Kidney epithelial cell (primary cell): ENCODE data around the gene GGACT. TPM values are rescaled to one million over a fixed set of nuclear protein-coding genes. Genes with fewer than 3 reads are reported as not detected.
"Not testable (repeated sequence)": the region's sequence is repeated elsewhere in the genome, so short reads cannot be mapped to it uniquely, and the experiment has no call there.

ENCODE experiments used
- DNase-seq: peaks from one replicate; pipeline ENCODE4 v3.0.0-alpha.2; 2010; ENCODE audit warnings: low read depth
- H3K27me3 ChIP-seq: 2 replicates; pipeline ENCODE4 v1.6.0; 2011; ENCODE audit warnings: low read length; ENCODE audit not compliant: control insufficient read depth, insufficient read depth
- H3K36me3 ChIP-seq: 2 replicates; pipeline ENCODE4 v1.5.1; 2011; ENCODE audit warnings: low read length; ENCODE audit not compliant: control insufficient read depth, insufficient read depth
- H3K4me3 ChIP-seq: 2 replicates; pipeline ENCODE4 v1.5.1; 2011; ENCODE audit warnings: low read depth, mild to moderate bottlenecking, control low read depth, low read length
- total RNA-seq: library from RNA; depleted of rRNA; stranded (reverse); fragments of >200 nt; gene quantifications from 2 replicates; pipeline ENCODE4 v1.2.3, GENCODE V29; 2015
- TF ChIP-seq, protein P1 (sequence below): IDR thresholded peaks from 2 replicates; pipeline ENCODE4 v1.5.1; 2011; ENCODE audit warnings: mild to moderate bottlenecking, moderate library complexity, low read length, control low read depth, inconsistent platforms; ENCODE audit not compliant: insufficient read depth, poor library complexity, severe bottlenecking

GGACT gene
- total RNA-seq, 1 donor from 2014 or later, result 27.4 TPM

DNA sequence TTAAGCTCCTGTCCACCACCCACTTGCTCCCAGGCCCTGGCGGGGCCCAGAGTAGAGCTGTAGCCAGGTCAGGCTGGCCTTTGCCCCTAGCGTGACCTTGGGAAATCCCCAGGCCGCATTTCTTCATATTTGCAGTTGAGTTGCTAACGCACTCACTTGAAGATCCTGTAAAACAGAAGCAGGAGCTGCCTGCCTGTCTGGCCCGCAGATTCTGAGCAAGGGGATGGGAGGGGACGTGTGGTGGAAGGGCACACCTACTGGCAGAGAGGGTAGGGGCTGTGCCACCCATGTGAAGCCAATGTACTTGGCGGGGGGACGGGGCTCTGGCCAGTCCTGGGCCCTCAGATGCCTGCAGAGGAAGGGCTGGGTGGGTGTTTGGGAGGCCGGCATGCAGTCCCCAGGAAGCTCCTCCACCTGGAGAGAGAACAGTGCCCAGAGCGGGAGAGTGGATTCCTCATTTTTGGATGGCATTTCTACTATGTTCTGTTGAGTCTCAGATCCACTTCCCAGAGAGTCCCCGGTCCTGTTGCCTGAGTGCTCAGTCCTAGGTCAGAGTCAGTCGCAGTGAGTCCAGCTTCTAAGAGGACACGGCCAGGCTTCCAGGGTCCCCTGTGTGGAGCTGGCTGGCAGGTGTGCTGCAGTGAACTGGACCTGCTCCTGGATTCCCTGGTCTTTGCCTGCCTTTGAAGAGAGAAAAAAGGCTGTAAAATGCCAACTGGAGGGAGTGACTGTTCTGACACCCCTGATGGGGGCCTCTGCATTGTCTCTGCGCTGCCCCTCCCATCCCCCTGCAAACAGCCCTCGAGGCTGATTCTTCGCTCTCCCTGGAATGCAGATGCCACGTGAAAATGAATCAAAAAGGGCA lies 62.9 kb downstream of the GGACT start:
- no peak for DNase-seq

DNA sequence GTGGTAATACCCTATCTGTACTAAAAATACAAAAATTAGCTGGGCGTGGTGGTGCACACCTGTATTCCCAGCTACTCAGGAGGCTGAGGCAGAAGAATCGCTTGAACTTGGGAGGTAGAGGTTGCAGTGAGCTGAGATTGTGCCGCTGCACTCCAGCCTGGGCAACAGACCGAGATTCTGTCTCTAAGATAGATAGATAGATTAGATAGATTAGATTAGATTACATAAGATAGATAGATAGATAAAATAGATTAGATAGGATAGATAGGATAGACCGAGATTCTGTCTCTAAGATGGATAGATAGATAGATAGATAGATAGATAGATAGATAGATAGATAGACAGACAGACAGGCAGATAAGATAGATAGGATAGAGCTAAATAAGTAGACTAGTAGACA lies 63.9 kb downstream of the GGACT start:
- not testable (repeated sequence) for DNase-seq, H3K36me3 ChIP-seq, H3K4me3 ChIP-seq, H3K27me3 ChIP-seq

More for the DNA sequence above, 62.9 kb downstream of the GGACT start:
- H3K36me3 ChIP-seq, result no peaks in the 10 kb centered on the region
- TF ChIP-seq, protein P1, sequence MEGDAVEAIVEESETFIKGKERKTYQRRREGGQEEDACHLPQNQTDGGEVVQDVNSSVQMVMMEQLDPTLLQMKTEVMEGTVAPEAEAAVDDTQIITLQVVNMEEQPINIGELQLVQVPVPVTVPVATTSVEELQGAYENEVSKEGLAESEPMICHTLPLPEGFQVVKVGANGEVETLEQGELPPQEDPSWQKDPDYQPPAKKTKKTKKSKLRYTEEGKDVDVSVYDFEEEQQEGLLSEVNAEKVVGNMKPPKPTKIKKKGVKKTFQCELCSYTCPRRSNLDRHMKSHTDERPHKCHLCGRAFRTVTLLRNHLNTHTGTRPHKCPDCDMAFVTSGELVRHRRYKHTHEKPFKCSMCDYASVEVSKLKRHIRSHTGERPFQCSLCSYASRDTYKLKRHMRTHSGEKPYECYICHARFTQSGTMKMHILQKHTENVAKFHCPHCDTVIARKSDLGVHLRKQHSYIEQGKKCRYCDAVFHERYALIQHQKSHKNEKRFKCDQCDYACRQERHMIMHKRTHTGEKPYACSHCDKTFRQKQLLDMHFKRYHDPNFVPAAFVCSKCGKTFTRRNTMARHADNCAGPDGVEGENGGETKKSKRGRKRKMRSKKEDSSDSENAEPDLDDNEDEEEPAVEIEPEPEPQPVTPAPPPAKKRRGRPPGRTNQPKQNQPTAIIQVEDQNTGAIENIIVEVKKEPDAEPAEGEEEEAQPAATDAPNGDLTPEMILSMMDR, result no peak
- no peak overlapping the region for H3K4me3 ChIP-seq
- H3K27me3 ChIP-seq, result no peaks in the 10 kb centered on the region

DNA sequence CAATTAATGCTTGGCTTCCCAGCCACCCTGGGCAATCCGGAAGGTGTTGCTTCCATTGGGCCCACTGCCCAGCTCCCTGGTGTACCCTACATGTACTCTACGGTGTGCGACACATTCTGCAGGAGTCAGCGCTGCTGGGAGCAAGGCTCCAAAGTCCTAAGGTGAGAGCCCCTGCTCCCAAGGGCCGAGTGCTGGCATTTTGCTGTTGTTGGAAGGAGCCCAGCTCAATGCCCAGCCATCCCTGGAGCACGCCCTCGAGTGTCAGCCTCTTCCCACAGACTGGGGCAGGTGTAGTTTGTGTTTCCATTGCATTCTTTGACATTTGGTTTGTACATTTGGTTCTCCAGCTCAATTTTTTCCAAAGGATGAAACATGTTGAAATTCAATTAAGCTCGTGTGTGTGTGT lies 64.6 kb downstream of the GGACT start:
- no peak for DNase-seq
- H3K36me3 ChIP-seq, result no peaks in the 10 kb centered on the region
- no peaks in the 10 kb centered on the region for H3K27me3 ChIP-seq
- H3K4me3 ChIP-seq, result no peak overlapping the region
- TF ChIP-seq, protein P1, result no peak

DNA sequence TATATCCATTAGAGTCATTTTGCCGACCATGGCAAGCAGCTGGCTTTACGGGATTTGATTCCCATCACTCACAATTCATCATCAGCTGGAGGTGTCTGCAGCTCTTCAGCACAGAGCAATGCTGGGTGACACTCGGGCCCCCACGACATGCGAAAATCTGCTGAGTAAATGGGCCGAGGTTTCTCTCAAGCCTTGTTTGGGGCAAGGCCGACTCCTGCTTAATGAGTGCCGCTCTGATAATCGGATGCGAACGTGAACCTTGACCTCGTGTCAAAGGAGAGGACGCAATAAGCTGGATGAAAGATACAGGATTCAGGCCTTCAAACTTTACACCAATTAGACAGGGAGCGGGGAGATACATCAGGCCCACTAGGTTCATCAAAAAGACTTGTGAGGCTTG lies 65.2 kb downstream of the GGACT start:
- Histone ChIP-seq H3K27me3 (no peaks in the 10 kb centered on the region), H3K4me3 (no peak overlapping the region), H3K36me3 (no peaks in the 10 kb centered on the region)
- no peak for DNase-seq
- TF ChIP-seq, protein P1, result no peak

DNA sequence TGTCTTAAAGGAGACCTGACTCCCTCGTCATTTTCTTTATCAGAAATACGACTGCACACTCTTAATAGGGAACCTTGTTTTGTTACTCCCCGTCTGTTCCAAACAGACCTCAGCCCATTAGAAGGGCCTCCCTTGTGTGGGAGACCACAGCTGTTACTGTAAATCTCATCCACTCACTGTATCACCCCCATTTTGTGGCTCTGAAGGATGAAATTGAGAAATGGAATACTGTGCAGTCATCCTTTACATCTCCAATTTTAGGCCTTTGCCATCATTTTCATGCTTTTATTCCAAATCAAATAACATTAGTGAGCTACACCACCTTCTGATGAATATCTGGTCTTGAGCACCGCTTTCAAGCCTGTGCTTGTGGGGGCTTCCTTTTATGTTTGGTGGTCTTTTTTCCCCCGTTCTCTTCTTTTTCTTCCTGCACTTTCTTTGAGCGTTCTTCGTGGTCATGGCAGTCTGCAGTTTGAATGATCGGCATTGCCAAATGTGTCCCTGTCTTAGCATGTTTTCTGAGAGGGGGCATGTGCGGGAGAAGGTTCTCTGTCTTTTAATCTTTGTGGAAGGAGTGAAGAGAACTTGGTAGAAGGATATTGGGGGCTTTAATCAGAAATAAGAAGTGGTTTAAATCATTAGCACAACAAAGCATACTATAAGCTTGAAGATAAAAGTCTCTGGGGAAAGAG lies 65.8 kb downstream of the GGACT start:
- TF ChIP-seq, protein P1, result no peak
- Histone ChIP-seq H3K27me3 (no peaks in the 10 kb centered on the region), H3K4me3 (no peak overlapping the region), H3K36me3 (no peaks in the 10 kb centered on the region)
- DNase-seq, result no peak

DNA sequence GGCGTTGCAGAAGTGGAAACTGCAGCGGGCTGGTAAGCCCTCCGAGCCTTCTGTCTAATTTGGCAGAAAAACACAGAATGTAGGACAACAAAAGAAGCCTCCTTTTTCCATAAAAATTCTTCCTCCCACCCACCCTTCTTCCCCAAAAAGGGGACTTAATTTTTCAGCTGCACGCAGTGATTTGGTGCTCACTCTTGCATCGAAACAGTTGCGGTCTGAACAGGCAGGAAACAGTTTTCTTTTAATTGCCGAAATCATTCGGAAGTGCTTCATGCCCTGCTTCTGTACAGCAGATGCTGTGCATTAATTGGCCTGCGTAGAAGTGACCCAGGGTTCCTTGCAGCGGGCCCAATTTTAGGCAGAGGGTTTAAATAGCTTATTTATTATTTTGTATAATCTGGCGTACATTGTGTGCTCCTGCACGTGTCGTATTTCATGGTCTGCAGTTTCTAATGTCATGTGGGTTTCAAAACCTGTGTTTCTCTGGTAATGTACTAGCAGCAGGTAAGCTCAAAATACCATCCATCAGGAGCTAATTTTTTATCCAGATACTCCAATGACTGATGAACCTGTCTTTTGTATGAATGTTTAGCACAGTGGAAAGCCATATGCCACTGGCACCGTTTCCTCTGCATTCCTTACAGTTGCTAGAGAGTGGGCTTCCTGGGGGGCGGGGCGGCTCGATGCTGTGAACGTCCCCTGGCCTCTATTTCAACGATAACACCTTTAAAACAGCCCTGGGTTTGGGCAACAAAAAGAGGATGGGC lies 66.6 kb downstream of the GGACT start:
- TF ChIP-seq, protein P1, result no peak
- DNase-seq, result no peak
- H3K4me3 ChIP-seq, result no peak overlapping the region
- no peaks in the 10 kb centered on the region for H3K36me3 ChIP-seq
- H3K27me3 ChIP-seq, result no peaks in the 10 kb centered on the region
